Activated T-helper 1 cell treated with anti-CD3 and anti-CD28 coated beads, Interleukin-2, amount 50 U/mL, for 16 hours (primary cell): ENCODE data around the gene OR10W1.

Experiments
- DNase-seq, 2 donors: peaks; one replicate each; pipeline ENCODE4 v3.0.0-alpha.2; 2020; ENCODE audit warnings: low read depth in 1 of 2, low spot score in 1 of 2

The OR10W1 gene, protein sequence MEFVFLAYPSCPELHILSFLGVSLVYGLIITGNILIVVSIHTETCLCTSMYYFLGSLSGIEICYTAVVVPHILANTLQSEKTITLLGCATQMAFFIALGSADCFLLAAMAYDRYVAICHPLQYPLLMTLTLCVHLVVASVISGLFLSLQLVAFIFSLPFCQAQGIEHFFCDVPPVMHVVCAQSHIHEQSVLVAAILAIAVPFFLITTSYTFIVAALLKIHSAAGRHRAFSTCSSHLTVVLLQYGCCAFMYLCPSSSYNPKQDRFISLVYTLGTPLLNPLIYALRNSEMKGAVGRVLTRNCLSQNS

DNA sequence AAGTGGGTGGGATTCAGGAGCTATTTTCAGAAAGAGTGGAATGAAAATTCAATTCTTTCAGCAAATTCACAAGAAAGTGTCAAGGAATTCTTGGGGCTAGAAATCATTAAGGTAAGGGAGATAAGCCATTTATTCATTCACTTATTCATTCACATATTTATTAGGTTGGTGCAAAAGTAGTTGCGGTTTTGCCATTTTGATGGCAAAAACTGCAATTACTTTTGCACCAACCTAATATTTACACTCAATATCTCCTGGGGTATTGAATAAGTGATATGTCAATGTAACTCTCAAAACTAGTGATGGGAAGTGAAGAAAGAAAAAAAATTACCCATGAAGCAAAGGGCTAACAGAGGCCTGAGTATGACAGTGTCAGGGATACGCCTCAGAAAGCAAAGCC, at the start of gene OR10W1:
OR10W1 (minus strand) TSS at position 119 of the 400 bp plus-strand sequence. CDS start 402 bp downstream, outside the sequence.
- no peak for DNase-seq

DNA sequence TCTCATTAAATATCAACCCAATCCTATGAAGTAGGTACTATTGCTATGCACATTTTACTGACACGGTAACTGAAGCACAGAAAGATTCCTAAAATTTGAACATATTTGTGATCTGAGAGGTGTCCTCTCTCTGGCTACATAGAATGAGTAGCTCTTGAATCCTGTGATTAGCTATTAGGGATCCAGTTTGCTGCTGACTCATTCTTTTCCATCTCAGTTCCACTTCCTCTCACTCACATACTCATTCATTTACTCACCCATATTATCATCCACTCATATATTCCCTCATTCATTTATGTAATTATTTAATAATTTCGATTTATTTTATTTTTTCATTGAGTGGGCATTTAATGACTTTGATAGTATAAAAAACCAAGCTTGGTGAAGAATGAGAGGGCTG, 48.1 kb upstream of the OR10W1 start:
- DNase-seq: no peak

DNA sequence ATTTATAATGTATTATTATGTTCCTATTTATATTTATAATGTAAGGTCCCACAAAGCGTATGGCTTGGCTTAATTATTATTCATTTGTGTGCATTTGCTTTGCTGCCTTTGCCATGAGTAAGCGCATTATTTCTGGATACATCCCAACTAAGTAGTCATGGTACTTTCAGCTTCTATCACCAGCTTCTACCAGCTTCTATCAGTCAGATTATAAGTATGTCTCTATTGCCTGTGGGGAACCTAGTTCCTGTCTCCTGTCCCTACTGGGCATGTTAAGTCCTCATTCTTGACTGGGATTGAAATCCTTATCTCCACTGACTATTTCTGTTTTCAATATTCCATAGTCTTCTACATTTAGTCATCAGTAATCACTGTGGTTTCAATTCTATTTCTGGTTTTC, 33.5 kb upstream of the OR10W1 start:
- DNase-seq: no peak

DNA sequence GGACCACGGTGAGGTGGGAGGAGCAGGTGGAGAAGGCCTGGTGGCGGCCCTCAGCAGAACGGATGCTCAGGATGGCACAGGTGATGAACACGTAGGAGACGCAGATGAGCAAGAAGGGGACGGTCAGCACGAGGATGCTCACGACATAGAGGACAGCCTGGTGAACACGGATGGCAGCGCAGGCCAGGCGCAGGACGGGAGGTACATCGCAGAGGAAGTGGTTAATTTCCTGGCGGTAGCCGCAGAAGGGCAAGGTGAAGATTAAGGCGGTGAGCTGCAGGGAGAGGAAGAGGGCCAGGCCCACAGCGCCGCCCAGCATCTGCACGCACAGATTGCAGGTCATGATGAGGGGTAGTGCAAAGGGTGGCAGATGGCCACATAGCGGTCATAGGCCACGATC, 24.0 kb upstream of the OR10W1 start:
- DNase-seq: no peak

DNA sequence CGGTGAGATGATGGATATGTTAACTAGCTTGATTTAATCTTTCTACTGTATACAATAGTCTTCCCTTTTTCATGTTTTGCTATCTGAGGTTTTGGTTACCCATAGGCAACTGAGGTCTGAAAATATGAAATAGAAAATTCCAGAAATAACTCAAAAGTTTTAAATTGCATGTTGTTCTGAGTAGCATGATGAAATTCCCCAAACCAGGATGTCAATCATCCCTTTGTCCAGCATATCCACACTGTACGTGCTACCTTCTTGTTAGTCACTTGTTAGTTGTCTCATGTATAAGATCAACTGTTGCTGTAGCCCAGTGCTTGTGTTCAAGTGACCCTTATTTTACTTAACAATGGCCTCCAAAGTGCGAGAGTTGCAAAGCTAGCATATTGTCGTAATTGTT, 21.2 kb upstream of the OR10W1 start:
- no peak for DNase-seq

DNA sequence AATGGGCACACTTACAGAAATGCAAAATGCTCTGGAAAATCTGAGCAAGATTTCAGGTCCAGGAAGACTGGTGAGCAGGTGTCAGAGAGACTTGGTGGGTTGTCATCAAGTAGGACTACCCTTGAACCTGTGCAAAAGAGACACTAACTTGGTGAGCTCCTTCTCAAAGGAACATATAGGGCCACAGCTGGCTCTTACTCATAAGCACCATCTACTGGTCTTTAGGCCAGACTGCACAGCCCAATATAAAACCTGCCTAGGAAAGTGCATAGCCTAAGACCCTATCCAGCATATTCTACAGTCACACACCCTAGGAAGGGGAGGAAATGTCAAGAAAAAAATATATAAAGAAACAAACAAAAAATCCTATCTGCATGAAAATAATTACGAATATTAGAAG, 18.2 kb upstream of the OR10W1 start:
- DNase-seq: no peak

DNA sequence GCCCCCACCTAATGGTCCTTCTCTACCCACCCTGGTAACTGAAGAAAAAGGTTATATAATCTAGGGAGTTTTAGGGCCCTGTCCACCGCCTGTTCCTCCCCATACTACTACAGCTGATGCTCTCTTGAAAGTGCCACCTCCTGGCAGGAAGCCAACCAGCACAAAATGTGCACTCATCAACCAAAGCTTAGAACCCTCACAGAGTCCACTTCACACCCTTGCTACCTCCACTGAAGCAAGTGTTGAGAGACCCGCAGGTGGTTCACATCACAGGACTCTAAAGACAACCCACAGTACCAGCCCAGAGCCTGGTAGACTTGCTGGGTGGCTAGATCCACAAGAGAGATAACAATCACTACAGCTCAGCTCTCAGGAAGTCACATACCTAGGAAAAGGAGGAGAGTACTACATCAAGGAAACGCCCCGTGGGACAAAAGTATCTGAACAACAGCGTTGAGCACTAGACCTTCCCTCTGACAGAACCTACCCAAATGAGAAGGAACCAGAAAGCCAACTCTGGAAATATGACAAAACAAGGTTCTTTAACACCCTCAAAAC, 17.5 kb upstream of the OR10W1 start:
- DNase-seq: no peak

DNA sequence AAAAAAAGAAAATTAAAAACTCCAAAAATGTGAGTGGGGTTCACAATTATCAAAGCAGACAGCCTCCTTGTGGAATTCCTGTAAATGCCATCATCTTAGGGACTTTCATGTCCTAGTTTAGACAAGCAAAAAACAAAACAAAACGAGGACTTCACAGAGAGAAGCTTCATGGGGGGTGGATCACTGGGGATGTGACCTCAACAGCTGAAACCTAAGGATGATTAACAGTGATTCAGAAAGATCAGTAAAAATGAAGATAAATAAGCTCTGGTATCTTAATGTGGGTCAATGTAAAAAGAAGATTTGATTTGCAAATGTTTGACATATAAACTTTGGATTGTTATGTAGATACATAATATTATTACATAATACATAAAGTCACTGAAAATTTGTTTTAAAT, 8.1 kb upstream of the OR10W1 start:
- DNase-seq: no peak

DNA sequence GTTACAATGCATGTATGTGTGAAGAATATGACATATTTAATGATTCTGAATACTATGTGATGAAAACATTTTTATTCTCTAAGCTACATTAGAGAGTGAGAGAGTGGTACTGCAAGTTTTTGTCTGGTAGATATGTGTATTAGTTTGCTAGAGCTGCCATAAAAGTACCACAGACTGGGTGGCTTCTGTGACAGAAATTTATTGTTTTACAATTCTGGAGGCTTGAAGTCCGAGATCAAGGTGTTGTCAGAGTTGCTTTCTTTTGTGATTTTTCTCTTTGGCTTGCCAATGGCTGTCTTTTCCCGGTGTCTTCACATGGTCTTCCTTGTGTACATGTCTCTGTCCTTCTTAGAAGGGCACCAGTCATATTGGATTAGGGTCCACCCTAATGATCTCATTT, 6.9 kb upstream of the OR10W1 start:
- no peak for DNase-seq

DNA sequence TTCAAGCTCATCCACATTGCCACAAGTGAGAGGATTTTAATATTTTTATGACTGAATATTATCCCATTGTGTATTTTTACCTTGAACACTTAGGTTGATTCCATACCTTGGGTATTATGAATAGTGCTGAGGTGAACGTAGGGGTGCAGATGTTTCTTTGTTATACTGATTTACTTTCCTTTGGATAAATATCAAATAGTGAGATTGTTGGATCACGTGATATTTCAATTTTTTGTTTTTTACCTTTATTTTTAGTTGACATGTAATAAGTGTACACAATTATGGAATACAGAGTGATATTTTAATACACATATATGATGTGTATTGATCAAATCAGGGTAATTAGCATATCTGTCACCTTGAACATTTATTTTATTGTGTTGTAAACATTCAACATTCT, 8.1 kb downstream of the OR10W1 start:
- DNase-seq: no peak

DNA sequence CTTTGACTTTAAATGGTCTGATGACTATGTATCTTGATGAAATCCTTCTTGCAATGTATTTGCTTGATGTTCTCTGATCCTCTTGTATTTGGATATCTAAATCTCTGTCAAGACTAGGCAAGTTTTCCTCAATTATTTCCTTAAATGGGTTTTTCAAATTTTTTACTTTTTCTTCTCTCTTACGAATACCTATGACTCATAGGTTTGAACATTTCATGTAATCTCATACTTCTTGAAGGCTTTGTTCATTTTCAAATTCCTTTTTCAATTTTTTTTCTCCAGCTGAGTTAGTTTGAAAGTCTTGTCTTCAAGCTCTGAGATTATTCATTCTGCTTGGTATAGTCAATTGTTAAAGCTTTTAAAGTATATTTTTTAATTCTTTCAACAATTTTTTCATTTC, 13.1 kb downstream of the OR10W1 start:
- no peak for DNase-seq

DNA sequence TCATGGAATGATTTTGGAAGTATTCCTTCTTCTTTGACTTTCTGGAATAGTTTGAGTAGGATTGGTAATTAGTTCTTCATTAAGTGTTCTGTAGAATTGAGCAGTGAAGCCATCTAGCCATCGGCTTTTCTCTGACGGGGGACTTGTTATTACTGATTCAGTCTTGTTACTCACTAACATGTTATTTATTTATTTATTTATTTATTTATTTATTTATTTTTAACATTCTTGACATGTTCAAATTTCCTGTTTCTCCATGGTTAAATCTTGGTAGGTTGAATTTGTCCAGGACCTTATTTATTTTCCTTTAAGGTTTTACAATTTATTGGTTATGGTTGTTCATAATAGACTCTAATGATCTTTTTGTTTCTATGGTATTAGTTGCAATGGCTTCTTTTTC, 24.1 kb downstream of the OR10W1 start:
- no peak for DNase-seq

DNA sequence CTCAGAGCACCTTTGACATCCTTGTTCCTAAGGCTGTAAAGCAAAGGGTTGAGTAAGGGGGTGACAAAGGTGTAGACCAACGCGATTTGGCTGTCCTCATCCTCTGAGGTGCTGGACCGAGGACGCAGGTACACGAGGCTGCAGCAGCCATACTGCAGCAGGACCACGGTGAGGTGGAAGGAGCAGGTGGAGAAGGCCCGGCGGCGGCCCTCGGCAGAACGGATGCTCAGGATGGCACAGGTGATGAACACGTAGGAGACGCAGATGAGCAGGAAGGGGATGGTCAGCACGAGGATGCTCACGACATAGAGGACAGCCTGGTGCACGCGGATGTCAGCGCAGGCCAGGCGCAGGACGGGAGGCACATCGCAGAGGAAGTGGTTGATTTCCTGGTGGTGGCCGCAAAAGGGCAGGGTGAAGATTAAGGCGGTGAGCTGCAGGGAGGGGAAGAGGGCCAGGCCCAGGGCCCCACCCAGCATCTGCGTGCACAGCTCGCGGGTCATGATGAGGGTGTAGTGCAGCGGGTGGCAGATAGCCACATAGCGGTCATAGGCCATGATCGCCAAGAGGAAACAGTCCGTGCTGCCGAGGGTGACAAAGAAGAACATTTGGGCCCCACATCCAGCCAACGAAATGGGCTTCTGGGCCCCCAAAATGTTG, 40.0 kb downstream of the OR10W1 start:
- DNase-seq: no peak

DNA sequence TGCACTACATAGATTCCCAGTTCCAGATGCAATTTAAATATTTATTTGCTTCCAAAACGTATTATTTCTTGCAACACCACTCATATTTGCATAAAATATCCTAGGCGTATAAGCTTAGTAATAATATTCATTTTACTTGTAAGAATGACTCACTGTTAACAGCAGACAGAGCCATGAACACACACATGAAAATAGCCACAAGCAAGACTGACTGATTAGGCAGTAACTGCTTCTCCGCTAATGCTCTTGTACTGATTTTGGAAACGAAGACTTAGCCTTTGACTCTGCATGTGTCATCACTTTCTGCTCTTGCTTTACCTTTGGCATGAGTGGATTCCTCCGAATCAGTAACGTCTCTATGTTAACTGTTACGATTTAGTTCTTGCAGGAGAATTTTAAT, 45.3 kb downstream of the OR10W1 start:
- no peak for DNase-seq
